Coronary artery (tissue), 2 donors: Measurements from ENCODE around the gene FARP1.
"Not testable (repeated sequence)": the region's sequence is repeated elsewhere in the genome, so short reads cannot be mapped to it uniquely, and the experiment has no call there.

ENCODE experiments used
- DNase-seq: peaks from one replicate; pipeline ENCODE4 v3.0.0-alpha.2; 2017; ENCODE audit warnings: low spot score
- H3K27ac ChIP-seq, 2 donors: fragments of 200-600 bp; sonication (generic); one replicate each; pipeline ENCODE4 v1.5.1; 2016 to 2019
- H3K4me3 ChIP-seq: fragments of 200-600 bp; sonication (generic); 2 replicates; pipeline ENCODE4 v1.5.1; 2016; ENCODE audit warnings: mild to moderate bottlenecking, moderate library complexity
- TF ChIP-seq, protein P1 (sequence below): fragments of 200-600 bp; sonication (generic); IDR thresholded peaks from one replicate; pipeline ENCODE4 v1.5.1; 2019; ENCODE audit warnings: antibody characterized with exemption

The FARP1 gene

DNA sequence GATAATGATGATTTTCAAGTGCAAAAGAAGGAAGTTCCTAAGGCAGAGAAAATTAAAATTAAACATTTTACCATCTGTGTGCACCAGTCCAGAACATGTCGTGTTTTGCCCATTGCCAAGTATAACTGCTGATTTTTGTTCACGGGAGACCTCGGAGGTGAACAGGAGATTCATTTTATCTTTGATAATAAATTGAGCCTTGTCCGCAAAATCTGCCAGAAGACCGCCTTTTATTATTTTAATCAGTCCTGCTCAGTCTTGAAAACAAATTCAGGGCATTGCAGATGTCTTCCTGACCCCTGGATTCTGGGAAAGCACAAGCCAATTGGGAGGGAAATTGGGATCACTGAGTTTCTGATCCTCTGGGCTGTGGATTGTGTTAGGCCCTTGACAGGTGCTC, 268.1 kb downstream of the FARP1 start:
- Histone ChIP-seq H3K27ac (peak overlapping the region in 1 of 2 donors; percentile 6), H3K4me3 (no peak overlapping the region)
- TF ChIP-seq, protein P1, sequence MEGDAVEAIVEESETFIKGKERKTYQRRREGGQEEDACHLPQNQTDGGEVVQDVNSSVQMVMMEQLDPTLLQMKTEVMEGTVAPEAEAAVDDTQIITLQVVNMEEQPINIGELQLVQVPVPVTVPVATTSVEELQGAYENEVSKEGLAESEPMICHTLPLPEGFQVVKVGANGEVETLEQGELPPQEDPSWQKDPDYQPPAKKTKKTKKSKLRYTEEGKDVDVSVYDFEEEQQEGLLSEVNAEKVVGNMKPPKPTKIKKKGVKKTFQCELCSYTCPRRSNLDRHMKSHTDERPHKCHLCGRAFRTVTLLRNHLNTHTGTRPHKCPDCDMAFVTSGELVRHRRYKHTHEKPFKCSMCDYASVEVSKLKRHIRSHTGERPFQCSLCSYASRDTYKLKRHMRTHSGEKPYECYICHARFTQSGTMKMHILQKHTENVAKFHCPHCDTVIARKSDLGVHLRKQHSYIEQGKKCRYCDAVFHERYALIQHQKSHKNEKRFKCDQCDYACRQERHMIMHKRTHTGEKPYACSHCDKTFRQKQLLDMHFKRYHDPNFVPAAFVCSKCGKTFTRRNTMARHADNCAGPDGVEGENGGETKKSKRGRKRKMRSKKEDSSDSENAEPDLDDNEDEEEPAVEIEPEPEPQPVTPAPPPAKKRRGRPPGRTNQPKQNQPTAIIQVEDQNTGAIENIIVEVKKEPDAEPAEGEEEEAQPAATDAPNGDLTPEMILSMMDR = no peak
- DNase-seq = peak; percentile 16

DNA sequence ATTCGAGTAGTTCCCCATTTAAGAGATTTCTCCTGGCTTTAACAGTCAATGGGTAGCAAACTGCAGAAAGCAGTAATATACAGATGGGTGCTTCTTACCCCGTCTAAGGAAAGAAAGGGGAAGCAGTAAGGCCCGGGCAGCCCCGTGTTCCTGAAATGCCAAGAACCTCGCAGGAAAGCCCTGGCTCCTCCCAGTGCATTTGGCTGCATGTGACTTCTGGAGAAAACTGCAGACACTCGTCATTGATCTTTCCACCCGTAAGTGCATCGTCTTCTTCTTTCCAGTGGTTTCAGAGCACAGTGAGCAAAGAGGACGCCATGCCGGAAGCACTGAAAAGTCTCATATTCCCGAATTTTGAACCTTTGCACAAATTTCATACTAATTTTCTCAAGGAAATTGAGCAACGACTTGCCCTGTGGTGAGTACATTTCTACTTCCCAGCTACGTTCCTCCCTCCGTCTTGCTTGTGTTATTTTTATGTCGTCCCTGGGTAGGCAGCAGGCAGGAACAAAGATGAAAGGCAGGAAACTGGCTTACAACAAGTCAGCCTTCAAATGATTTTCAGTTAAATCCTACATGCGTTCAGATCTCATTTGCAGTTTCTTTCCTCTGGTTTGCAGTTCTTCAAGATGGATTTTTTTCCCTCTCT, 268.8 kb downstream of the FARP1 start:
- peak; percentile 56 for DNase-seq

DNA sequence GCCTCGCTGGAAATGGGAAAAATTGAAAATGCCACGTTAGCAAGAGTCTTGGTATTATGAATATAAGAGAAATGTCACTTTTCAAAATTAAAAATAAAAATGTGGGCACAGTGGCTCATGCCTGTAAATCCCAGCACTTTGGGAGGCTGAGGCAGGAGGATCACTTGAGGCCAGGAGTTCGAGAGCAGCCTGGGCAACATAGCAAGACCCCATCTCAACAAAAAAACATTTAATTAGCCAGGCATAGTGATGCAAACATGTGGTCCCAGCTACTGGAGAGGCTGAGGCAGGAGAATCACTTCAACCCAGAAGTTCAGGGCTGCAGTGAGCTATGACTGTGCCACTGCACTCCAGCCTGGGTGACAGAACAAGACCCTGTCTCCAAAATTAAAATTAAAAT, 270.4 kb downstream of the FARP1 start:
- H3K4me3 ChIP-seq, DNase-seq, H3K27ac ChIP-seq: not testable (repeated sequence)

More for the DNA sequence above, 268.8 kb downstream of the FARP1 start:
- TF ChIP-seq, protein P1 = no peak
- H3K4me3 ChIP-seq = no peak overlapping the region
- H3K27ac ChIP-seq = peak overlapping the region in 1 of 2 donors; percentile 6

DNA sequence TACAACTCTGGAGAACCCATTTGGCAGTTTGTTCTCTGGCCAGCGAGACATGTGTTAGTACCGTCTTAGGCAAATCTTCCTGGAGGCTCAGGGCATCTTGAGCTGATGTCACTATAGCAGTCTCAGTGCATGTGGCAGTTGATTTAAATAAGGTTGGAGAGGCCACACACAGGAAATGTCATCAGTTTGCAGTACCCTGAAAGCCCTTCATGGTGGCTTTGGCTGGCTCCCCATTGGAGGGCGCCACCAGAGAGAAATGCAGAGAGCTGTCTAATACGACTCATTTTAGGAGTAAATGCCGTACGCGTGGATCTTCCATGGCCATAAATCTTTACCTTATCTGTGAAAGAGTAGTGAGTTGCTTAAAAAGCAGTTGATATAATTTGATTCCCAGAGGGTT, 270.9 kb downstream of the FARP1 start:
- DNase-seq = peak; percentile 21
- Histone ChIP-seq H3K4me3 (no peak overlapping the region), H3K27ac (no peak overlapping the region)
- TF ChIP-seq, protein P1 = no peak

DNA sequence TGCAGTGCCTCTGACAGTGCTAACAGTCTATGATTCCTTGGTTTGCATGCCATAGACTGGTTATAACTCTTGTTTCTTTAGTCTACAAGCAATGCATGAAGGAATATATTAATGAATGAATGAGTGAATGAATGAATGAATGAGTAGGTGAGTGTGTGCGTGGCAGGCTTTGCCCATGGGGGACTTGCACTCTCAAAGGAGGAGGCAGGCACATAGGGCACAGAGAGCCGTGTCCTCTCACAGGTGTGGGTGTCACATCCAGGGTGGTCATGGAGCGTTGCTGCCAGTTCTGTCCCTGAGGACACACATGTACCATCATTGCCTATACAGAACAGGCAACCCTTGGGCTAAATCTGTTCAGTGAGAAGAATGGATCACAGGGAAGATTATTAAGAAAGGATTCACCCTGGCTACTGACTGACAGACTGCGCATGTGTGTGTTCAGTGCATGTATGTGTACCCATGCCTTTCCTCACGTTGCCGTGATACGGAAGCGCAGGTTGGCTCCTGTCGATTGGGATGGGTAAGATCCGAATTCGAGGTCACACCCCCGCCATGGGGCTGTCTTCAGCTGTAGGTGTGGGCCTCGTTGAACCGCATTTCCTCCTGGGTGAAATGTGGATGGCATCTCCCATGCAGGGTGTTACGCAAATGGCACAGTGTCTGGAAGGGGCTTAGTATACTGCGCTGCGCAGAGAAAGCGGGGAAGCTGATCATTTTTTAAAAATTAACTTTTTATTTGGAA, 272.6 kb downstream of the FARP1 start:
- TF ChIP-seq, protein P1 = no peak
- peak; percentile 61 for DNase-seq
- Histone ChIP-seq H3K4me3 (no peak overlapping the region), H3K27ac (no peak overlapping the region)

DNA sequence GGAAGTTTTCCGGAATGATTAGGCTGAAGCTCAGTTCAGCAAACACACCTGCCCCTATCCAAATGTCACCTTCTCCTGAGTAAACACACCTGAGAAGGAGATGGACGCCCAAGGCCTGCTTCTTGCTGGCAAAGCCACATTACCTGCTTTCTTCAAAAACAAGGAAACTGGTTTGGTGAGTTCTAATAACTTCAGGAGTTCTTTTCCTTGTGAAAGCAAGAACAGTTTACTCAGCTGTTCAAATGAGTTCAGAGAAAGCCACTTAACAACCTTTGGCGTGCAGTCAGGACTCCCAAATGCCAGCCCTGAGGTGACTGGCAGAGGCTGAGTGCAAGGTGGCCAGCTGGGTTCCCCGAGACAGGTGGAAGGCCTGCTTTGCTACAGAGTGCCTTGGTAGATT, 273.5 kb downstream of the FARP1 start:
- TF ChIP-seq, protein P1 = no peak
- peak; percentile 45 for DNase-seq
- no peak overlapping the region for H3K27ac ChIP-seq
- H3K4me3 ChIP-seq = no peak overlapping the region

DNA sequence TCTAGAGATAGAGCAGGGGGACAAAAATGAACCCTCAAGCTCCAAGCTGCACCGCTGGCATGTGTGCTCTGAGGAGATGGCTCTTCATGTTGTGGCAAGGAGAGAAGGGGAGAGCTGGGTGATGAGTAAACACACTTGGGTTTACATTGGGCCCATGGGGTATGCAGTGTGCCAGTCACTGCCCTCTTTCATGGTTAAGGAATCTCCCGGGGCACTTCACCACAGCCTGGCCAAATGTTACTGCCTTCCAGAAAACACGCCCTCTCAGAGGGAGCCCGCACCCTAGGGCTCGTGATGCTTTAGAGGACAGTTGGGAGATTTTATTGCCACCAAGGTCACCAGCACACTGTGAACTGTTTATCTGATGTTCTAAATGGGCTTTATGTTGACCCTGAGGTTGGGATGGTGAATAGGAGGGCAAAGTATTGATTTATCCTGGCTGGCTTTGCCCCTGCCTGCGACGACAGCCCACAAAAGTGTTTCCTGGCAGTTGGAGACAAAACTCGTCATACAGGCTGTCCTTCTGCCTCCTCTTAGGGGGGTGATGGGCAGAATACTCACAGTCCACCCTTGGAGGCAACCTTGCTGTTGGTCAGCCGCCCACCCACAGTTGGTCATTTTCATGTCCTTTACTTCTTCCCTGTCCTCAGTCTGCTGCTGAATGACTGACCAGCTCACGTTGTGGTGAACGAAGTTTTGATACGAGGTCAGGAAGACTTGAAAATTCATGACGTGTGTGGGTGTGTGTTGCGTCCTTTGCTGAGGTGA, 277.1 kb downstream of the FARP1 start:
- no peak overlapping the region for H3K27ac ChIP-seq

More for the DNA sequence above, 277.1 kb downstream of the FARP1 start:
- no peak overlapping the region for H3K4me3 ChIP-seq
- peak; percentile 62 for DNase-seq
- TF ChIP-seq, protein P1 = no peak
